Measurements from ENCODE around the gene CC2D1A.
A peak's percentile ranks its signal among the peaks of the same experiment; 100 is the strongest.

The CC2D1A gene

DNA sequence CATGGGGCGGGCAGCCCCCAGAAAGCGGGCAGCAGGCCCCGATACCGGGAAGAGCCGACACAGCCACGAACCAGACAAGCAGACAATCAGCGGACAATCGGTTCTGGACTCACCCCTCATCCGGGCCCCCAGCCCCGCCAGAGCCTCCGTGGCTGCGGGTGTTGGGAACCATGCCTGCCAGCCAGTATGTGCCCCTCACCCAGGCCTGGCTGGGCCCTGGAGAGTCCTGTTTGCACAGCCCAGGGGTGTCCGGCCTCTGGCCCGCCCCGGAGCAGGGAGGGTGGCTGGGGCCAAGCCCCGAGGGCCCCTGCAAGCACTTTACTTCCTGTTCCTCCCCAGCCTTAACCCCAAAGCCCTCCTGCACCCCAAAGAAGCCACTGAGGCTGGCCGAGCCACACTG, 24.4 kb downstream of the CC2D1A start:
- TF ChIP-seq ZNF274 (IDR thresholded peaks at IDR 0.05; ENCODE audit: low read depth, low read length) (no peak), YY1 (IDR thresholded peaks at IDR 0.05; ENCODE audit: insufficient read depth, insufficient read length) (no peak), SUZ12 (IDR thresholded peaks at IDR 0.05; ENCODE audit: extremely low read depth, insufficient read depth, insufficient read length) (no peak)
- H3K36me3 ChIP-seq (ENCODE audit: insufficient read depth, insufficient read length, low read length): peaks cover 42% of the 10 kb centered on the region
- H3K4me1 ChIP-seq (ENCODE audit: insufficient read depth, insufficient read length): peaks cover 18% of the 10 kb centered on the region
- H3K9me3 ChIP-seq (ENCODE audit: insufficient read depth, low read length): no peaks in the 10 kb centered on the region
- no peak for DNase-seq (ENCODE audit: low read depth, low spot score)
- no peaks in the 10 kb centered on the region for H3K27me3 ChIP-seq (ENCODE audit: insufficient read depth, insufficient read length)
- no peak overlapping the region for H3K4me3 ChIP-seq (ENCODE audit: insufficient read length, low read depth)
- peak overlapping the region; percentile 17 for H3K9ac ChIP-seq (ENCODE audit: insufficient read length, low read depth)

DNA sequence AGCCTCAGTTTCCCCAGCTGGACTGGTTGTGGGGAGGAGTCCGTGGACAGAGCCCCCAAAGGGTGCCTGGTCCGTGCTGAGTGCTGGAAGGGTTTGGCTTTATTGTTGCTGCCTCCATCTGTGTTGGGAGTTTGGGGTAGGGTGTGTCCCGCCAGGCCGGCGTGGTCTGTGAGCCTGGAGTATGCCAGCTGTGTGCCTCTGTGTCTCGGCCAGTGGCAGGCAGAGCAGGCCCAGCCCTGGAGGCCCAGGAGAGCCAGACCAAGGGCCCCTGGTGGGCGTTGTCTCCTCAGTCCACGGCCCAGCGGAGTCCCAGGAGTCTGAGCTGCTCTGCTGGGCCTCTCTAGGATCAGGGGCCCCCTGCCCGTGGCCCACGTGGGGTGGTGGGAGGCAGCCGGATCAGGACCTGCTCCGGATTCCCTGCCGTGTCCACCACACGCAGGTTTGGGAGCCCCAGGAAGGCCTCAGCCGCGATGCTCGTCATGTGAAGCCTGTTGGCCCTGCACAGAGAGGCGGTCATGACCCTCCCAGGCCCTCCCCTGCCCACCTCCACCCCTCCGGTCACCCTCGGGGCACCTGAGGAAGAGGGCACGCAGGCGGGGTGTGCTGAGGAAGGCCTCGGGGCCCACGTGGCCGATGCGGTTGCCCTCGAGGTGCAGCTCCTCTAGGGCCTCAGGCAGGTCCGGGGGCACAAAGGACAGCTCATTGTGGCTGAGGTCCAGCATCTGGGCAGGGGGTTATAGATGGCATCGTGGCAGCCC, 25.6 kb downstream of the CC2D1A start:
- Histone ChIP-seq H3K36me3 (ENCODE audit: insufficient read depth, insufficient read length, low read length) (peaks cover 36% of the 10 kb centered on the region), H3K9ac (ENCODE audit: insufficient read length, low read depth) (no peak overlapping the region), H3K9me3 (ENCODE audit: insufficient read depth, low read length) (no peaks in the 10 kb centered on the region), H3K27me3 (ENCODE audit: insufficient read depth, insufficient read length) (peaks cover 5% of the 10 kb centered on the region), H3K4me3 (ENCODE audit: insufficient read length, low read depth) (no peak overlapping the region), H3K4me1 (ENCODE audit: insufficient read depth, insufficient read length) (peaks cover 26% of the 10 kb centered on the region)
- DNase-seq (ENCODE audit: low read depth, low spot score): no peak
- TF ChIP-seq YY1 (IDR thresholded peaks at IDR 0.05; ENCODE audit: insufficient read depth, insufficient read length): no peak
- TF ChIP-seq SUZ12 (IDR thresholded peaks at IDR 0.05; ENCODE audit: extremely low read depth, insufficient read depth, insufficient read length): no peak
- no peak for TF ChIP-seq ZNF274 (IDR thresholded peaks at IDR 0.05; ENCODE audit: low read depth, low read length)

DNA sequence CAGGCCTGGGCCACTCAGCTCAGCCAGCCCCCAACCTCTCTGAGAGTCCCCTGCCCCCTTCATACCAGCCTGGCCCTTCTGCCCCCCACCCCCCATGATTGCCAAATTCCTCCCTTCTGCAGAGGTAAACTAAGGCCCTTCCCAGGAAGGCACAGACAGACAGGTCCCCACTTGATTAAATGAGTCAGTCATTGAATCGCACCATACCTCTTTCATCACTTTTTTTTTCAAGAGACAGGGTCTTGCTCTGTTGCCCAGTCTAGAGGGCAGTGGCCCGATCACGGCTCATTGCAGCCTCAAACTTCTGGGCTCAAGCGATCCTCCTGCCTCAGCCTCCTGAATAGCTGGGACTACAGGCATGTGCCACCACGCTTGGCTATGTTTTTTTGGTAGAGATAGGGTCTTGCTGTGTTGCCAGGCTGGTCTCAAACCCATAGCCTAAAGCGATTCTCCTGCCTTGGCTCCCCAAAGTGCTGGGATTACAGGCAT, 26.2 kb downstream of the CC2D1A start:
- peaks cover 6% of the 10 kb centered on the region for H3K27me3 ChIP-seq (ENCODE audit: insufficient read depth, insufficient read length)
- peaks cover 26% of the 10 kb centered on the region for H3K4me1 ChIP-seq (ENCODE audit: insufficient read depth, insufficient read length)
- peaks cover 30% of the 10 kb centered on the region for H3K36me3 ChIP-seq (ENCODE audit: insufficient read depth, insufficient read length, low read length)
- no peaks in the 10 kb centered on the region for H3K9me3 ChIP-seq (ENCODE audit: insufficient read depth, low read length)
- H3K9ac ChIP-seq (ENCODE audit: insufficient read length, low read depth): no peak overlapping the region
- no peak overlapping the region for H3K4me3 ChIP-seq (ENCODE audit: insufficient read length, low read depth)
- DNase-seq (ENCODE audit: low read depth, low spot score): no peak
- TF ChIP-seq SUZ12 (IDR thresholded peaks at IDR 0.05; ENCODE audit: extremely low read depth, insufficient read depth, insufficient read length): no peak
- TF ChIP-seq YY1 (IDR thresholded peaks at IDR 0.05; ENCODE audit: insufficient read depth, insufficient read length): no peak
- TF ChIP-seq ZNF274 (IDR thresholded peaks at IDR 0.05; ENCODE audit: low read depth, low read length): no peak

DNA sequence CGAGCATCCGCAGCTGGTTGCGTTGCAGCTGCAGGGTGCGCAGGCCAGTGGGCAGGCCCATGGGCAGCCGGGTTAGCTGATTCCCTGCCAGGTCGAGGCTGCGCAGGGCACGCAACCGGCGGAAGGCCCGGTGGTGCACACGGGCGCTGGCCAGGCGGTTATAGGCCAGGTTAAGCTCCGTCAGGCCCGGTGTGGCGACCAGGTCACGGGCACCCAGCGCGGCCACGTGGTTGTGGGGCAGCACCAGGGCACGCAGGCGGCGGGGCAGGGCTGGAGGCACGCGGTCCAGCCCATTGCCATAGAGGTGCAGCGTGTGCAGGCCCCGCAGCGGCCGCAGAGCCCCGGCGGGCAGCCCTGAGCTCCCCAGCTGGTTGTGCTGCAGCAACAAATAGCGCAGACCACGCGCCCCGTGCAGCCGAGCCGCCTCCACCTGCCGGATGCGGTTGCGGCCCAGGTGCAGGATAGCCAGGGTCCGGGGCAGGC, 27.0 kb downstream of the CC2D1A start:
- no peak for TF ChIP-seq YY1 (IDR thresholded peaks at IDR 0.05; ENCODE audit: insufficient read depth, insufficient read length)
- no peak for TF ChIP-seq SUZ12 (IDR thresholded peaks at IDR 0.05; ENCODE audit: extremely low read depth, insufficient read depth, insufficient read length)
- no peak for TF ChIP-seq ZNF274 (IDR thresholded peaks at IDR 0.05; ENCODE audit: low read depth, low read length)
- Histone ChIP-seq H3K4me3 (ENCODE audit: insufficient read length, low read depth) (no peak overlapping the region), H3K27me3 (ENCODE audit: insufficient read depth, insufficient read length) (peaks cover 10% of the 10 kb centered on the region), H3K9ac (ENCODE audit: insufficient read length, low read depth) (no peak overlapping the region), H3K4me1 (ENCODE audit: insufficient read depth, insufficient read length) (peaks cover 30% of the 10 kb centered on the region), H3K36me3 (ENCODE audit: insufficient read depth, insufficient read length, low read length) (peaks cover 27% of the 10 kb centered on the region), H3K9me3 (ENCODE audit: insufficient read depth, low read length) (no peaks in the 10 kb centered on the region)
- DNase-seq (ENCODE audit: low read depth, low spot score): no peak

DNA sequence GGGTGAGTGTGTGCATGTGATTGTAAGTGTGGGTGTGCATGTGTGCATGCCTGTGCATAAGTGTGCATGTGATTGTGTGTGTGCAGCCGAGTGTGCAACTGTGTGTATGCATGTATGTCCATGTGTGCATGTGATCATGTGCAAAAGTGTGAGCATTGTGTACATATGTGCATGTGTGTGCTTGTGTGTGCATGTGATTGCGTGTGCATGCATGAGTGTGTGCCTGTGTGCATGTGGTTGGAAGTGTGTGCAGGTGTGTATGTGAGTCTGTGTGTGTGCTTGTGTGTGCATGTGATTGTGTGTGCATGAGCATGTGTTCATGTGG, 28.7 kb downstream of the CC2D1A start:
- no peak overlapping the region for H3K9ac ChIP-seq (ENCODE audit: insufficient read length, low read depth)
- TF ChIP-seq SUZ12 (IDR thresholded peaks at IDR 0.05; ENCODE audit: extremely low read depth, insufficient read depth, insufficient read length): no peak
- no peak for TF ChIP-seq ZNF274 (IDR thresholded peaks at IDR 0.05; ENCODE audit: low read depth, low read length)
- no peak for TF ChIP-seq YY1 (IDR thresholded peaks at IDR 0.05; ENCODE audit: insufficient read depth, insufficient read length)

DNA sequence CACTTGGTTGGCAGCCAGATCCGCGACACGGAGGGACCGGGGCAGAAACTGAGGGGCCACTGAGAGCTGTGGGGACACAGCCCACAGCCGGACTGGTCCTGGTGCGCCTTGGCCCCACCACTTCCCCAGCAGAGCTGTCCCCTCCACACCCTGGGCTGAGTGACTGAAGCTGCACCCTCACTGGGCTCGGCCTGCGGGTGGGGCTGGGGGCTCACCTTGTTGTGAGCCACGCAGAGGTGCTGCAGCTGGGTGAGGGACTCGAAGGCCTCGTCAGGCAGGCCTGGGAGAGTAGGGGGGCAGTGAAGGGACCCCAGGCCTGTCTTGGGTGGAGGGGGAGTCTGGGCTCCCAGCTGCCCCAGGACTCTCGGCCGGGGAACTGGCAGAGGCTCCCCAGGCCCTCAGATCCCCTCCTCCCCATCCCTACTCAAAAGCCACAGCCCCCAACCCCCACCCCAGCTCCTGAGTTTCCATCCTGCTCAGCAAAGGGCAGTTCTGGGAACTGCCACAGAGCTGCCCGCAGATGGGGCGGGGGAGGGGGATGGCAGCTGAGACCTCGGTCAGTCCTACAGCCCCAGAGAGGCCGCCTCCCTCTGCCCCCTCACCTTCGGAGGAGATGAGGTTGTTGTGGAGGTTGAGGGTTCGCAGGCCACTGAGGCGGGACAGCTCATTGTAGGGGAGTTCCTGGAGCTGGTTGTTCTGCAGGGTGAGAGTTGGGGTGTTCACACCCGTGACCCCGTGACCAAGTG, 29.9 kb downstream of the CC2D1A start:
- peak overlapping the region; percentile 73 for H3K9ac ChIP-seq (ENCODE audit: insufficient read length, low read depth)
- no peak overlapping the region for H3K4me3 ChIP-seq (ENCODE audit: insufficient read length, low read depth)
- TF ChIP-seq YY1 (IDR thresholded peaks at IDR 0.05; ENCODE audit: insufficient read depth, insufficient read length): no peak
- no peak for TF ChIP-seq SUZ12 (IDR thresholded peaks at IDR 0.05; ENCODE audit: extremely low read depth, insufficient read depth, insufficient read length)
- TF ChIP-seq ZNF274 (IDR thresholded peaks at IDR 0.05; ENCODE audit: low read depth, low read length): no peak
- peaks cover 10% of the 10 kb centered on the region for H3K36me3 ChIP-seq (ENCODE audit: insufficient read depth, insufficient read length, low read length)
- H3K4me1 ChIP-seq (ENCODE audit: insufficient read depth, insufficient read length): peaks cover 31% of the 10 kb centered on the region
- H3K9me3 ChIP-seq (ENCODE audit: insufficient read depth, low read length): no peaks in the 10 kb centered on the region
- H3K27me3 ChIP-seq (ENCODE audit: insufficient read depth, insufficient read length): peaks cover 10% of the 10 kb centered on the region
- peak; percentile 52 for DNase-seq (ENCODE audit: low read depth, low spot score)

More for the DNA sequence above, 28.7 kb downstream of the CC2D1A start:
- Histone ChIP-seq H3K36me3 (ENCODE audit: insufficient read depth, insufficient read length, low read length) (peaks cover 18% of the 10 kb centered on the region), H3K27me3 (ENCODE audit: insufficient read depth, insufficient read length) (peaks cover 10% of the 10 kb centered on the region), H3K9me3 (ENCODE audit: insufficient read depth, low read length) (no peaks in the 10 kb centered on the region), H3K4me1 (ENCODE audit: insufficient read depth, insufficient read length) (peaks cover 36% of the 10 kb centered on the region), H3K4me3 (ENCODE audit: insufficient read length, low read depth) (no peak overlapping the region)
- no peak for DNase-seq (ENCODE audit: low read depth, low spot score)

Measured in NT2/D1 (cell line).